ENCODE data around the gene KDM4B. TPM values are rescaled to one million over a fixed set of nuclear protein-coding genes. Genes with fewer than 3 reads are reported as not detected.

Gene KDM4B
- total and polyA plus RNA-seq, 4 donors = 3.2 to 19.7 (median 12.9) TPM

DNA sequence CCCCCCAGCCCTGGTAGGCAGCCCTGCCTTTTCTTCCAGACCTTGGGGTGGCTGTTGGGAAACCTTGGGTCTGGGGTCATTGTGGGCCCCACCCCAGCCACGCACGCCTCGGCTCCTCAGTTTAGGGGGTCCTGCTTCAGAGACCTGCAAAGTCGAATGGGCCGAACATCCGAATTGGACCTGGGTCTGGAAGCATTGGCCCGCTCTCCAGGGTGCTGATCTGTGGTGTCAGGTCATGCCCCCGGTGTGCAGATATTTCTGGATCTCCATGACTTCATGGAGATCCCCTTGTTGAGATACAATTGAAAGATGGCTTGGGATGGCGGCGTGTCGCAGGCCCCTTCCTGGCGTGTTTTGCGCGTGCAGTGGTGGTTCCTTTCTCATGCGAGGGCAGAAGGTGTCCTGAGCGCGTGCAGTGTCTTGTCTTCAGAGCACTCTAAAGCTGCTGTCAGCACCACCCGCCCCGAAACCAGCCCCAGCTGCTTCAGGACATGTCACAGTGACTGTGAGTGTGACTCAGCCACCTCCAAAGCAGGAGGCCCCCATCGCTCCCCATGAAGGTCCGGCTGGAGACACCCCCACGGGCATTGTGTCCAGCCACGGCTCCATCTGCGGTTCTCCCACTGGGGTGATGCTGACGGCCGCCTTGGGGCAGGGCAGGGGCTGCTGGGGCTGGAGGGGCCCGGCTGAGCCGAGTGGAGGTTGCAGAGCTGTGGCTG is 112.7 kb downstream of the KDM4B start:
- Histone ChIP-seq H3K9ac (ENCODE audit: low read depth in 1 of 2, low read length in 2 of 2) (no peak overlapping the region), H3K36me3 (ENCODE audit: control insufficient read depth in 4 of 4, insufficient read depth in 3 of 4, low read depth in 1 of 4, low read length in 3 of 4) (peaks cover 10 to 57% (median 25%) of the 10 kb centered on the region in 4 donors), H3K4me3 (ENCODE audit: low read depth in 1 of 3, low read length in 3 of 3) (no peak overlapping the region), H3K4me1 (ENCODE audit: control insufficient read depth in 4 of 4, insufficient read depth in 4 of 4, low read length in 3 of 4) (peaks cover 0 to 1% (median 0%) of the 10 kb centered on the region in 4 donors), H3K27ac (ENCODE audit: low read depth in 1 of 2, low read length in 2 of 2) (no peak overlapping the region), H3K27me3 (ENCODE audit: control insufficient read depth in 4 of 4, insufficient read depth in 4 of 4, low read length in 3 of 4) (no peaks in the 10 kb centered on the region), H3K9me3 (ENCODE audit: control insufficient read depth in 4 of 4, low read length in 3 of 4) (no peaks in the 10 kb centered on the region)
- TF ChIP-seq, protein P1, sequence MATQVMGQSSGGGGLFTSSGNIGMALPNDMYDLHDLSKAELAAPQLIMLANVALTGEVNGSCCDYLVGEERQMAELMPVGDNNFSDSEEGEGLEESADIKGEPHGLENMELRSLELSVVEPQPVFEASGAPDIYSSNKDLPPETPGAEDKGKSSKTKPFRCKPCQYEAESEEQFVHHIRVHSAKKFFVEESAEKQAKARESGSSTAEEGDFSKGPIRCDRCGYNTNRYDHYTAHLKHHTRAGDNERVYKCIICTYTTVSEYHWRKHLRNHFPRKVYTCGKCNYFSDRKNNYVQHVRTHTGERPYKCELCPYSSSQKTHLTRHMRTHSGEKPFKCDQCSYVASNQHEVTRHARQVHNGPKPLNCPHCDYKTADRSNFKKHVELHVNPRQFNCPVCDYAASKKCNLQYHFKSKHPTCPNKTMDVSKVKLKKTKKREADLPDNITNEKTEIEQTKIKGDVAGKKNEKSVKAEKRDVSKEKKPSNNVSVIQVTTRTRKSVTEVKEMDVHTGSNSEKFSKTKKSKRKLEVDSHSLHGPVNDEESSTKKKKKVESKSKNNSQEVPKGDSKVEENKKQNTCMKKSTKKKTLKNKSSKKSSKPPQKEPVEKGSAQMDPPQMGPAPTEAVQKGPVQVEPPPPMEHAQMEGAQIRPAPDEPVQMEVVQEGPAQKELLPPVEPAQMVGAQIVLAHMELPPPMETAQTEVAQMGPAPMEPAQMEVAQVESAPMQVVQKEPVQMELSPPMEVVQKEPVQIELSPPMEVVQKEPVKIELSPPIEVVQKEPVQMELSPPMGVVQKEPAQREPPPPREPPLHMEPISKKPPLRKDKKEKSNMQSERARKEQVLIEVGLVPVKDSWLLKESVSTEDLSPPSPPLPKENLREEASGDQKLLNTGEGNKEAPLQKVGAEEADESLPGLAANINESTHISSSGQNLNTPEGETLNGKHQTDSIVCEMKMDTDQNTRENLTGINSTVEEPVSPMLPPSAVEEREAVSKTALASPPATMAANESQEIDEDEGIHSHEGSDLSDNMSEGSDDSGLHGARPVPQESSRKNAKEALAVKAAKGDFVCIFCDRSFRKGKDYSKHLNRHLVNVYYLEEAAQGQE (IDR thresholded peaks at IDR 0.05) = peak; percentile 42
- no peak for TF ChIP-seq FOXA1 (IDR thresholded peaks at IDR 0.05)
- 97% methylated on average over 28 of the region's 28 CpGs for WGBS
- DNase-seq (ENCODE audit: low spot score) = no peak

DNA sequence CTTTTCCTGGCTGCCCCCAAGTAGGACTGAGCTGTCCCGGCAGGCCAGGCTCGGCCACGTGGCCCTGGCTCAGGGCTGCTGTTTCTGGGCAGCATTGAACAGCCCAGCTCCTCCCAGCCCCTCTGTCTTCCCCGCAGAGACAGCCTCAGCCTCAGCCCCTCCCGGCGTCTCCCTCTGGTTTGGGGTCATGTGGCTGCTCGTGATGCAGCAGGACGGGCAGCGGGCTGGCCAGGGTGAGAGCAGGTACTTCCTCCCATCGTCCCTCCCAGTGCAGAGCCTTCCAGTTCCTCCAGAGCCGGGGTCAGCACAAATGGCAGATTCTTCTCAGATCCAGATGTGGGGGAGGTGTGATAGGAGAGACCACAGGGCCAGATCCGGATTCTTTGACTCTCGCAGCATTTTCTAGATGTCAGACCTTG is 114.6 kb downstream of the KDM4B start:
- Histone ChIP-seq H3K36me3 (ENCODE audit: control insufficient read depth in 4 of 4, insufficient read depth in 3 of 4, low read depth in 1 of 4, low read length in 3 of 4) (peaks cover 7 to 54% (median 33%) of the 10 kb centered on the region in 4 donors), H3K27ac (ENCODE audit: low read depth in 1 of 2, low read length in 2 of 2) (peak overlapping the region in 1 of 2 donors; percentile 8), H3K27me3 (ENCODE audit: control insufficient read depth in 4 of 4, insufficient read depth in 4 of 4, low read length in 3 of 4) (no peaks in the 10 kb centered on the region), H3K9ac (ENCODE audit: low read depth in 1 of 2, low read length in 2 of 2) (no peak overlapping the region), H3K9me3 (ENCODE audit: control insufficient read depth in 4 of 4, low read length in 3 of 4) (no peaks in the 10 kb centered on the region), H3K4me1 (ENCODE audit: control insufficient read depth in 4 of 4, insufficient read depth in 4 of 4, low read length in 3 of 4) (peaks cover 0 to 1% (median 0%) of the 10 kb centered on the region in 4 donors), H3K4me3 (ENCODE audit: low read depth in 1 of 3, low read length in 3 of 3) (no peak overlapping the region)
- WGBS = 80% methylated on average over 13 of the region's 13 CpGs
- DNase-seq (ENCODE audit: low spot score) = no peak
- TF ChIP-seq RAD21 (IDR thresholded peaks at IDR 0.05) = no peak

DNA sequence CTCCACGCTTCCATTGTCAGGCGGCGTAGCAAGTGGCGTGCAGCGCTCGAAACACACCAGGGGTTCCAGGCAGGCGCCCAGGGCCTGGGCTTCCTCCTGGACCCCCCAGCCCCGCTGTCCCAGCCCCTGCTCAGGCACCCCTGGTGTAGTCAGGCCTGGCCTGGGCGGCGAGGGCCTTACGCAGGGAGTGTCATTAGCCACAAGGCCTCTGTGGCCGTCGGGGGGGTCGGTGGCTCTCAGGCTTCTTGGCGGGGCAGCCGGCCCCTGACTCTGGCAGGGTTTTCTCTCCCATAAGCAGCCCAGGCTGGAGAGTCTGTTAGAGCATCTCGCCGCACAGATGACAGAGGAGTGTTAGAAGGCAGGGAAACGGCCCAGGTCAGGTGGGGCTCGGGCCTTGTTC is 116.7 kb downstream of the KDM4B start:
- Histone ChIP-seq H3K9me3 (ENCODE audit: control insufficient read depth in 4 of 4, low read length in 3 of 4) (no peaks in the 10 kb centered on the region), H3K27ac (ENCODE audit: low read depth in 1 of 2, low read length in 2 of 2) (no peak overlapping the region), H3K9ac (ENCODE audit: low read depth in 1 of 2, low read length in 2 of 2) (no peak overlapping the region), H3K36me3 (ENCODE audit: control insufficient read depth in 4 of 4, insufficient read depth in 3 of 4, low read depth in 1 of 4, low read length in 3 of 4) (peaks cover 3 to 43% (median 28%) of the 10 kb centered on the region in 4 donors), H3K4me1 (ENCODE audit: control insufficient read depth in 4 of 4, insufficient read depth in 4 of 4, low read length in 3 of 4) (no peaks in the 10 kb centered on the region), H3K4me3 (ENCODE audit: low read depth in 1 of 3, low read length in 3 of 3) (no peak overlapping the region), H3K27me3 (ENCODE audit: control insufficient read depth in 4 of 4, insufficient read depth in 4 of 4, low read length in 3 of 4) (no peaks in the 10 kb centered on the region)
- DNase-seq (ENCODE audit: low spot score) = no peak
- TF ChIP-seq YY1 (IDR thresholded peaks at IDR 0.05) (no peak), RXRA (IDR thresholded peaks at IDR 0.05) (no peak), HNF4A (conservative IDR thresholded peaks at IDR 0.05) (no peak), FOXA1 (IDR thresholded peaks at IDR 0.05) (no peak), NR2F2 (IDR thresholded peaks at IDR 0.05) (no peak), EGR1 (IDR thresholded peaks at IDR 0.05; ENCODE audit: low read depth in 2 of 2) (no peak), RAD21 (IDR thresholded peaks at IDR 0.05) (no peak), TAF1 (conservative IDR thresholded peaks at IDR 0.05) (no peak)
- TF ChIP-seq, protein P2, sequence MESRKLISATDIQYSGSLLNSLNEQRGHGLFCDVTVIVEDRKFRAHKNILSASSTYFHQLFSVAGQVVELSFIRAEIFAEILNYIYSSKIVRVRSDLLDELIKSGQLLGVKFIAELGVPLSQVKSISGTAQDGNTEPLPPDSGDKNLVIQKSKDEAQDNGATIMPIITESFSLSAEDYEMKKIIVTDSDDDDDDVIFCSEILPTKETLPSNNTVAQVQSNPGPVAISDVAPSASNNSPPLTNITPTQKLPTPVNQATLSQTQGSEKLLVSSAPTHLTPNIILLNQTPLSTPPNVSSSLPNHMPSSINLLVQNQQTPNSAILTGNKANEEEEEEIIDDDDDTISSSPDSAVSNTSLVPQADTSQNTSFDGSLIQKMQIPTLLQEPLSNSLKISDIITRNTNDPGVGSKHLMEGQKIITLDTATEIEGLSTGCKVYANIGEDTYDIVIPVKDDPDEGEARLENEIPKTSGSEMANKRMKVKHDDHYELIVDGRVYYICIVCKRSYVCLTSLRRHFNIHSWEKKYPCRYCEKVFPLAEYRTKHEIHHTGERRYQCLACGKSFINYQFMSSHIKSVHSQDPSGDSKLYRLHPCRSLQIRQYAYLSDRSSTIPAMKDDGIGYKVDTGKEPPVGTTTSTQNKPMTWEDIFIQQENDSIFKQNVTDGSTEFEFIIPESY (IDR thresholded peaks at IDR 0.05) = no peak
- TF ChIP-seq, protein P3, sequence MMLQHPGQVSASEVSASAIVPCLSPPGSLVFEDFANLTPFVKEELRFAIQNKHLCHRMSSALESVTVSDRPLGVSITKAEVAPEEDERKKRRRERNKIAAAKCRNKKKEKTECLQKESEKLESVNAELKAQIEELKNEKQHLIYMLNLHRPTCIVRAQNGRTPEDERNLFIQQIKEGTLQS (IDR thresholded peaks at IDR 0.05) = no peak
- TF ChIP-seq, protein P1 (IDR thresholded peaks at IDR 0.05) = no peak
- TF ChIP-seq, protein P4, sequence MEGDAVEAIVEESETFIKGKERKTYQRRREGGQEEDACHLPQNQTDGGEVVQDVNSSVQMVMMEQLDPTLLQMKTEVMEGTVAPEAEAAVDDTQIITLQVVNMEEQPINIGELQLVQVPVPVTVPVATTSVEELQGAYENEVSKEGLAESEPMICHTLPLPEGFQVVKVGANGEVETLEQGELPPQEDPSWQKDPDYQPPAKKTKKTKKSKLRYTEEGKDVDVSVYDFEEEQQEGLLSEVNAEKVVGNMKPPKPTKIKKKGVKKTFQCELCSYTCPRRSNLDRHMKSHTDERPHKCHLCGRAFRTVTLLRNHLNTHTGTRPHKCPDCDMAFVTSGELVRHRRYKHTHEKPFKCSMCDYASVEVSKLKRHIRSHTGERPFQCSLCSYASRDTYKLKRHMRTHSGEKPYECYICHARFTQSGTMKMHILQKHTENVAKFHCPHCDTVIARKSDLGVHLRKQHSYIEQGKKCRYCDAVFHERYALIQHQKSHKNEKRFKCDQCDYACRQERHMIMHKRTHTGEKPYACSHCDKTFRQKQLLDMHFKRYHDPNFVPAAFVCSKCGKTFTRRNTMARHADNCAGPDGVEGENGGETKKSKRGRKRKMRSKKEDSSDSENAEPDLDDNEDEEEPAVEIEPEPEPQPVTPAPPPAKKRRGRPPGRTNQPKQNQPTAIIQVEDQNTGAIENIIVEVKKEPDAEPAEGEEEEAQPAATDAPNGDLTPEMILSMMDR (IDR thresholded peaks at IDR 0.05; ENCODE audit: low read depth, low read length, missing input control) = no peak
- TF ChIP-seq, protein P5, sequence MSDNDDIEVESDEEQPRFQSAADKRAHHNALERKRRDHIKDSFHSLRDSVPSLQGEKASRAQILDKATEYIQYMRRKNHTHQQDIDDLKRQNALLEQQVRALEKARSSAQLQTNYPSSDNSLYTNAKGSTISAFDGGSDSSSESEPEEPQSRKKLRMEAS (IDR thresholded peaks at IDR 0.05) = no peak
- 95% methylated on average over 20 of the region's 20 CpGs for WGBS
